Thymus (tissue), 11 donors: ENCODE data around the gene DNMT3A. TPM values are rescaled to one million over a fixed set of nuclear protein-coding genes. Genes with fewer than 3 reads are reported as not detected.
A peak's percentile ranks its signal among the peaks of the same experiment; 100 is the strongest.

Source experiments
- DNase-seq, 9 donors: peaks; one replicate each; pipeline ENCODE4 v3.0.0-alpha.2; 2013; ENCODE audit warnings: low spot score in 9 of 9, low read depth in 6 of 9, missing footprints in 1 of 9
- H3K27ac ChIP-seq, 2 donors: one replicate each; pipeline ENCODE4 v1.5.1; 2013; ENCODE audit warnings: control low read depth in 1 of 2, low read depth in 1 of 2, low read length in 1 of 2, mild to moderate bottlenecking in 1 of 2, moderate library complexity in 1 of 2
- H3K27me3 ChIP-seq, 2 donors: one replicate each; pipeline ENCODE4 v1.5.1; 2013; ENCODE audit warnings: low read length in 1 of 2; ENCODE audit not compliant: control insufficient read depth in 2 of 2, insufficient read depth in 1 of 2
- H3K36me3 ChIP-seq, 2 donors: one replicate each; pipeline ENCODE4 v1.5.1; 2013; ENCODE audit warnings: low read length in 1 of 2, mild to moderate bottlenecking in 1 of 2, moderate library complexity in 1 of 2; ENCODE audit not compliant: control insufficient read depth in 2 of 2, insufficient read depth in 2 of 2
- H3K4me1 ChIP-seq, 2 donors: one replicate each; pipeline ENCODE4 v1.5.1; 2013; ENCODE audit warnings: low read length in 2 of 2; ENCODE audit not compliant: control insufficient read depth in 2 of 2, insufficient read depth in 2 of 2
- H3K4me3 ChIP-seq, 2 donors: one replicate each; pipeline ENCODE4 v1.5.1; 2013; ENCODE audit warnings: low read length in 2 of 2, control low read depth in 1 of 2, mild to moderate bottlenecking in 1 of 2
- H3K9me3 ChIP-seq, 2 donors: one replicate each; pipeline ENCODE4 v1.5.1; 2013; ENCODE audit warnings: low read length in 1 of 2, mild to moderate bottlenecking in 1 of 2; ENCODE audit not compliant: control insufficient read depth in 2 of 2, insufficient read depth in 1 of 2
- WGBS: extraction: QIAGEN DNeasy Blood & Tissue Kit; methylation state at CpG from one replicate; pipeline ENCODE4 v1.1.7; 2013; 5-methylcytosine and 5-hydroxymethylcytosine counted together
- polyA plus RNA-seq: library from polyadenylated mRNA; stranded (reverse); fragments of 200-250 nt; gene quantifications from one replicate; pipeline ENCODE4 v1.2.3, GENCODE V29; 2013
- total RNA-seq: library from RNA; stranded (reverse); fragments of 120-200 nt; gene quantifications from one replicate; pipeline ENCODE4 v1.2.4, GENCODE V29; 2013
- donor health status: healthy.

DNMT3A gene
- total and polyA plus RNA-seq, 2 donors, result 22.7 to 27.5 TPM

DNA sequence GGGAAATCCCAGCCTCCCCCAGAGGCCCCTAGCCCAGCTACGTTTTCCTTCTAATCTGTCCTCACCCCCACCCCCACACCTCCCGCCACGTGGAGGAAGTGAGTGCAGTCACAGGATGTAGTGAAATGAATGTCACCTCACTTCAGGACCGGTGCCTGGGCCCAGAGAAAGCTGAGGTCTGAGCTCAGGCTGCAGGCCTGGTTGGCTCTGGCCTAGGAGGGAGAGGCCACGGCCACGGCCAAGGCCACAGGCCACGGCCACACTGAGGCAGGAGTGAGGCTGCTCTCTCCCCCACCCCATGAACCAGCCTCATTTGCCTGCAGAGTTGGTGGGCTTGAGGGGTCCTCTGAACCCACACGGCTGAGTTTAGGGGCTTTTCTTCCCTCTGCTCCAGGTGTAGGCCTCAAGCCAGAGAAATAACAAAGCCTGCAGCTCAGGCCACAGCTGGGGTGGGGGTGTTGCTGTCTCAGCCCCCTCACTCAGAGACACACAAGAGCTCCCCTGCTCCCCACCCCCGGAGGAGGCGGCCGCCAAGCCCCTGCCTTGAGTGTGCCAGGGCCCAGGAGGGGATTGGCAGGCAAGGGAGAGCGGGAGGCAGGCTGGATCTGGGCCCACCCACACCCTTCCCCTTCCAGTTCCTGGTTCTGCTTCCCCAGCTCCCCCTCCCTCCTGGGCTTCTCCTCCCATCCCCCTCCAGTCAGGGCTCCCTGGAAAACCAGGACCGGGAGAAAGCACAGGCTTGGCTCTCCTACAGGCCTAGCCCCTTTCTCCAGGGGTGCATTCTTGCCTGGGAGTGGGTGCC, 27.0 kb downstream of the DNMT3A start:
- peak in 4 of 9 donors; percentile 29 to 74 (median 60) for DNase-seq
- H3K4me1 ChIP-seq, result peaks cover 25 to 59% of the 10 kb centered on the region in 2 donors
- peak overlapping the region; percentile 84 to 86 for H3K27ac ChIP-seq
- H3K9me3 ChIP-seq, result no peaks in the 10 kb centered on the region
- H3K27me3 ChIP-seq, result no peaks in the 10 kb centered on the region
- peaks cover 11 to 25% of the 10 kb centered on the region in 2 donors for H3K36me3 ChIP-seq
- no peak overlapping the region for H3K4me3 ChIP-seq
- 58% methylated on average over 13 of the region's 13 CpGs for WGBS

DNA sequence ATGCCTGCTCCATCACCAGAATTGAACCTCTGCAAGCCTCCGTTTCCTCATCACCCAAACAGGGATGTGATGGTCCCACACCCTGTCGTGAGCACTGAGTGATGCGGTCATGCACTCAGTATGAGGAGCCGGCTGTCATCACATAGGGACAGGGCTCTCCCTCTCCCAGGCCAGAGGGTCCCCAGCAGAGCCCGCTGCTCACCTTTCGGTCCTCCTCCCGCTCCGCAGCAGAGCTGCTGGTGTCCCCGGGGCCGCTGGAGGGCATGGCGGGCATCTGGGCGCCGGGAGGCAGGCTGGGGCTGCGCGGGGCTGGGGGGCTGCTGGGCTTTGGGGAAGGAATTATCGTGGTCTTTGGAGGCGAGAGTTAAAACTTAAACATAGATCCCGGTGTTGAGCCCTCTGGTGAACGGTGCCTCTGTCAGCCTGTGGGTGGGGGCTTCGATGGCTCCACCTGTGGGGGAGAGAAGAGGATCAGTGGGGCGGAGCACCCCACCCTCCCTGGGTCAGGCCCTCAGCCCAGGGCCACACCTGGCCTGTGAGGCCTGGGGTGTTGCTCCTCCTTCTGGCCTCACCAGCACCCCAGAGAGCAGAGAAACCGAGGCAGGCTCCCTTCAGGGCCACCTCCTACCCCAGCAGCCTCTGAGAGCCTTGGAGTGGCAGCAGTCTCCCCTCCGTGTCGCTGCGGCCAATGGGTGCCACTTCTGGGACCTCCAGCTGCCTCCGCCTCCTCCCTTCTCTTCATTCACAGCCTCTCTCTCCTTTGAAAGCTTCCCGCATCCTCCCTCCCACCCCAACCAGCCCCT, 27.8 kb downstream of the DNMT3A start:
- Histone ChIP-seq H3K4me1 (peaks cover 25 to 66% of the 10 kb centered on the region in 2 donors), H3K9me3 (no peaks in the 10 kb centered on the region), H3K36me3 (peaks cover 12 to 31% of the 10 kb centered on the region in 2 donors), H3K27ac (peak overlapping the region; percentile 64 to 86), H3K27me3 (no peaks in the 10 kb centered on the region), H3K4me3 (no peak overlapping the region)
- no peak for DNase-seq
- 90% methylated on average over 27 of the region's 27 CpGs for WGBS

DNA sequence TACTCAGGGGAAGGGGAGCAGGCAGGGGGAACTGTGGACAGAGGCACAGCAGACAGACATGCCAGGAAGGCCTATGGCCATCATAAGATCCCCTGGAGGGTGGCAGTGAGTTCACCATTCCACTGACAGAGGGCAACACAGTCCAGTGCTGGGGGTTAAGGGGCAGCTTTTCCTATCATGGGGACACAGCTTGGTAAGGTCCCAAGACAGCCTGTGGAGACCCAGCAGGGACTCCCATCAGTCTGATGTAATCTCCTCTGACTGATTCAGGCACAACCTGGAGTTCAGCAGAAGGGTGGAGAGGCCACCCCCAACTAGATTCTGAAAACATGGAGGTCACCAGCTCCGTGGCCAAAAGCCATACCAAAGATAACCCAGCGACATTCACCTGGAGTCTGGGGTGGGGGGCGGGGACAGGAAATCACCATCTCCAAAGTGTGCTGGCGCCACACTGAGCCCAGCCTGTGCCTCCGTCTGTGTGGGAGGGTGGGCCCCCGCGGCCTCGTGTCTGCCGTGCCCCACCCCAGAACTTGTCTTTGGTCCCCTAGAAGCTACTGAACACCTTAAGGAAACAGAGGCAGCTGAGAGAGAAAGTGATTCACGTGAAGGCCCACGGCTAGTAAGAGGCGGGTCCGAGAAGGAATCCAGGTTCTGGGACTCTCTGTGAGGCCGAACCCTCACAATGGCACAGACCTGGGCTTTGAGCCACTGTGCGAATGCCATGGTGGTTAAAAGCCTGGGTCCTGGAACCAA, 28.6 kb downstream of the DNMT3A start:
- H3K4me1 ChIP-seq, result peaks cover 25 to 72% of the 10 kb centered on the region in 2 donors
- no peaks in the 10 kb centered on the region for H3K27me3 ChIP-seq
- peak overlapping the region; percentile 8 to 86 for H3K27ac ChIP-seq
- 72% methylated on average over 15 of the region's 15 CpGs for WGBS
- peaks cover 15 to 38% of the 10 kb centered on the region in 2 donors for H3K36me3 ChIP-seq
- H3K9me3 ChIP-seq, result no peaks in the 10 kb centered on the region
- peak in 4 of 9 donors; percentile 39 to 74 (median 58) for DNase-seq
- H3K4me3 ChIP-seq, result no peak overlapping the region

DNA sequence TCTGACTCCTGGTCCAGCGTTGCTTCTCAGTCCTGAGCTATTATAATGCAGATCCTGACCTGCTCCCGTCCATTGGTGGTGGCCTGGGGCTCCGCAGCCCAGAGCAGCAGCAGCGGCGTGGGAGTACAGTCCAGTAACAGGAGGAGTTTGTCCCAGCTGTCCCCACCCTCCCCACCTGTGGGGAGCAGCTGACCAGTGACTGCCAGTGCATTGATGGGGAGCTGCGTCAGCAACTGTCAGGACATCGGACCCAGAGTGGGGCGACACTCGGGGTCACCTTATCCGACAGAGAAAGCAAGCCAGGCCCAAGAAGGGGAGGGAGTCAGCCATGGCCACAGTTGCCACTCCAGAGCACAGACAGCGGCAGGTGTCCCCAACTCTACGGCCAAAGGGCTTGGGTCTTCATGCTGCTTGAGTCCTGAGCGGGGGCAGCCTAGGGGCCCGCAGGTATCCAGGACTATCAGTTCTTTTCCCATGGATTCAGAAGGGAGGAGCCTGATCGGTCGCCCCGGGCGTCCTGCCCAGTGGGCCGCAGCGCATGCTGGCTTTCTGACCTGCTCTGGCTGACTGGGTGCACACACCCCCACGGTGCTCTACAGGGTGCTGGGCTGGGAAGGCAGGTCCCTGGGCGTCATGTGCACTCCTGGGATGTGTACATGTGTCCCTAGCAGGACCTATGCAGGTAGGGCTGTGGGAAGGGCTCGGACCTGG, 29.7 kb downstream of the DNMT3A start:
- no peak for DNase-seq
- WGBS, result 91% methylated on average over 23 of the region's 23 CpGs
- Histone ChIP-seq H3K36me3 (peaks cover 18 to 45% of the 10 kb centered on the region in 2 donors), H3K9me3 (no peaks in the 10 kb centered on the region), H3K27ac (no peak overlapping the region), H3K4me3 (no peak overlapping the region), H3K4me1 (peaks cover 25 to 80% of the 10 kb centered on the region in 2 donors), H3K27me3 (no peaks in the 10 kb centered on the region)

GRCh38 chr2:25310965-25311864, 30.5 kb downstream of the DNMT3A start:
- peaks cover 33 to 84% of the 10 kb centered on the region in 2 donors for H3K4me1 ChIP-seq
- H3K9me3 ChIP-seq, result no peaks in the 10 kb centered on the region
- no peak for DNase-seq
- no peaks in the 10 kb centered on the region for H3K27me3 ChIP-seq
- H3K4me3 ChIP-seq, result no peak overlapping the region
- H3K36me3 ChIP-seq, result peaks cover 21 to 52% of the 10 kb centered on the region in 2 donors
- no peak overlapping the region for H3K27ac ChIP-seq
- 93% methylated on average over 14 of the region's 14 CpGs for WGBS

DNA sequence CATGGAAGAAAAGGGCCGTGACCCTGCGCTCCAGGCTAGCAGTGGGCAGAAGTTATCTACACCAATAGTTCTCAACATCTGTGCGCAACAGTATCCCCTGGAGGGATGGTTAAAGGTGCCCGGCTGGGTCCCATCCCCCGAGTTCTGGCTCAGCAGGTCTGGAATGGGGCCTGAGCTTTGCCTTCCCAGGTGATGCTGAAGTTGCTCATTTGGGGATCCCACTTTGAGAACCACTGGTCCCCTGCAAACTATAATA, 31.1 kb downstream of the DNMT3A start:
- H3K4me1 ChIP-seq, result peaks cover 39 to 84% of the 10 kb centered on the region in 2 donors
- DNase-seq, result no peak
- 98% methylated on average over 5 of the region's 5 CpGs for WGBS
- H3K27ac ChIP-seq, result no peak overlapping the region
- no peak overlapping the region for H3K4me3 ChIP-seq
- no peaks in the 10 kb centered on the region for H3K9me3 ChIP-seq
- peaks cover 21 to 52% of the 10 kb centered on the region in 2 donors for H3K36me3 ChIP-seq
- no peaks in the 10 kb centered on the region for H3K27me3 ChIP-seq

- H3K9me3 ChIP-seq, result no peaks in the 10 kb centered on the region
- 79% methylated on average over 10 of the region's 10 CpGs for whole genome bisulfite sequencing
- H3K36me3 ChIP-seq, result peaks cover 21 to 52% of the 10 kb centered on the region in 2 donors
- no peak overlapping the region for H3K4me3 ChIP-seq
- DNase-seq, result peak in 3 of 9 donors; percentile 53 to 76 (median 72)
- no peaks in the 10 kb centered on the region for H3K27me3 ChIP-seq
- H3K27ac ChIP-seq, result peak overlapping the region in 1 of 2 donors; percentile 59
- peaks cover 41 to 83% of the 10 kb centered on the region in 2 donors for H3K4me1 ChIP-seq
Observed at GRCh38 chr2:25309402-25309801, 32.3 kb downstream of the DNMT3A start.

DNA sequence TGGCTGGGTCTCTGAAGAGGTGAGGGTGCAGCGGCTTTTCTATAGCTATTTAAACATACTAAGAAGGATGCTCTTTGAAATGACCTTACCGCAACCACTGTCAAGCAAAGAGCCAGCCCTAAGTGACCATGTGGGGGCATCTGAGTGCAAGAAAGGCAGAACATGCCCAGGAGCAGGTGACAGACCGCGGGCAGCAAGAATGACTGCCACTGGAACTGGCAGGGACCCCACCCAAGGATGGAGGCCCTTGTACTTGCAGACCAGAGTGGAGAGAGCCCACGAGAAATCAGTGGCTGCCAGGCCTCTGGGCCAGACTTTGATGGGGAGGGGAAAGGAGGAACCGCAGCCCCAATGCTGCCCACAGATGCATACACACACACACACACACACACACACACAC, 33.1 kb downstream of the DNMT3A start:
- peaks cover 24 to 50% of the 10 kb centered on the region in 2 donors for H3K36me3 ChIP-seq
- H3K4me3 ChIP-seq, result no peak overlapping the region
- WGBS, result 96% methylated on average over 6 of the region's 6 CpGs
- H3K27ac ChIP-seq, result no peak overlapping the region
- H3K27me3 ChIP-seq, result no peaks in the 10 kb centered on the region
- no peaks in the 10 kb centered on the region for H3K9me3 ChIP-seq
- H3K4me1 ChIP-seq, result peaks cover 36 to 83% of the 10 kb centered on the region in 2 donors
- DNase-seq, result no peak
